AML-193 (cell line): Measurements from ENCODE around the gene NAT14.

Source experiments
- DNase-seq, 2 experiments: peaks; one replicate each; lab custom pipeline; 2025; lab: John Stamatoyannopoulos, UW

Gene NAT14

DNA sequence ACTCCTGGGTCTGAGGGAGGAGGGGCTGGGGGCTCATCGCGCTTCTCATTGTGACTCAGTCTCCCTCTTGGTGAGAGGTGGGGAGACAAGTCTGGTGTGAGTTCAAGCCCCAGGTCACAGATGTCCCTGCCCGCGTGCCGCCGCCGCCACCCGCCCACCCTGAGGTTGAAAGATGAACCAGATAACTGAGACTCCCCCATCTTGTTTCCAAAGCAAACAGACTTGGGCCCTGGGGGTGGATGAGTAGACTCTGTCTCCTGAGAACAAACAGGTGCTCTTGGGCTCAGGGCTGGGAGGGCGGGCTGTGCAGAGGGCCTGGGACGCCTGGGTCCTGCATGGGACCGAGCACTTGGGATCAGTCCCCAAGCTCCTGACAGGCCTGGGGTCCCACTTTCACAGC is 51.4 kb downstream of the NAT14 start:
- no peak for DNase-seq
